Fibroblast of skin of left quadriceps (primary cell): ENCODE data around the gene CREBRF.
"Not testable (repeated sequence)": the region's sequence is repeated elsewhere in the genome, so short reads cannot be mapped to it uniquely, and the experiment has no call there.

Experiments
- DNase-seq, 2 experiments: peaks; one replicate each; pipeline ENCODE4 v3.0.0-alpha.2; 2013; ENCODE audit warnings: low read depth in 2 of 2

The CREBRF gene

GRCh38 chr5:173154619-173155018, 98.5 kb downstream of the CREBRF start:
- not testable (repeated sequence) for DNase-seq

GRCh38 chr5:173155912-173156311, 99.8 kb downstream of the CREBRF start:
- DNase-seq = no peak

GRCh38 chr5:173158366-173158765, 102.2 kb downstream of the CREBRF start:
- DNase-seq = no peak

- DNase-seq = no peak
Measured at GRCh38 chr5:173159256-173159655, 103.1 kb downstream of the CREBRF start.

GRCh38 chr5:173161148-173161547, 105.0 kb downstream of the CREBRF start:
- DNase-seq = no peak

GRCh38 chr5:173163219-173163618, 107.1 kb downstream of the CREBRF start:
- DNase-seq = no peak

GRCh38 chr5:173165177-173166016, 109.2 kb downstream of the CREBRF start:
- DNase-seq = no peak

- DNase-seq = no peak
Measured at GRCh38 chr5:173172166-173172565, 116.0 kb downstream of the CREBRF start.

GRCh38 chr5:173175523-173175922, 119.4 kb downstream of the CREBRF start:
- DNase-seq = no peak

GRCh38 chr5:173178369-173178910, 122.3 kb downstream of the CREBRF start:
- DNase-seq = no peak

- DNase-seq = no peak
Measured at GRCh38 chr5:173180331-173180730, 124.2 kb downstream of the CREBRF start.

GRCh38 chr5:173187054-173187743, 131.0 kb downstream of the CREBRF start:
- DNase-seq = no peak

- no peak for DNase-seq
Measured at GRCh38 chr5:173188280-173188679, 132.1 kb downstream of the CREBRF start.
